Neural progenitor cell (in vitro differentiated cells): ENCODE measurements around the gene COL26A1.

Experiments
- EZH2 ChIP-seq: fragments of 200-600 bp; sonication (generic); IDR thresholded peaks from 2 replicates; pipeline ENCODE4 v1.6.1; 2017; ENCODE audit warnings: antibody characterized with exemption, mild to moderate bottlenecking, moderate library complexity
- TF ChIP-seq, protein P1 (sequence below): fragments of 200-600 bp; sonication (generic); IDR thresholded peaks from 2 replicates; pipeline ENCODE4 v1.5.1; 2017; ENCODE audit warnings: antibody characterized with exemption, mild to moderate bottlenecking

- TF ChIP-seq, protein P1, sequence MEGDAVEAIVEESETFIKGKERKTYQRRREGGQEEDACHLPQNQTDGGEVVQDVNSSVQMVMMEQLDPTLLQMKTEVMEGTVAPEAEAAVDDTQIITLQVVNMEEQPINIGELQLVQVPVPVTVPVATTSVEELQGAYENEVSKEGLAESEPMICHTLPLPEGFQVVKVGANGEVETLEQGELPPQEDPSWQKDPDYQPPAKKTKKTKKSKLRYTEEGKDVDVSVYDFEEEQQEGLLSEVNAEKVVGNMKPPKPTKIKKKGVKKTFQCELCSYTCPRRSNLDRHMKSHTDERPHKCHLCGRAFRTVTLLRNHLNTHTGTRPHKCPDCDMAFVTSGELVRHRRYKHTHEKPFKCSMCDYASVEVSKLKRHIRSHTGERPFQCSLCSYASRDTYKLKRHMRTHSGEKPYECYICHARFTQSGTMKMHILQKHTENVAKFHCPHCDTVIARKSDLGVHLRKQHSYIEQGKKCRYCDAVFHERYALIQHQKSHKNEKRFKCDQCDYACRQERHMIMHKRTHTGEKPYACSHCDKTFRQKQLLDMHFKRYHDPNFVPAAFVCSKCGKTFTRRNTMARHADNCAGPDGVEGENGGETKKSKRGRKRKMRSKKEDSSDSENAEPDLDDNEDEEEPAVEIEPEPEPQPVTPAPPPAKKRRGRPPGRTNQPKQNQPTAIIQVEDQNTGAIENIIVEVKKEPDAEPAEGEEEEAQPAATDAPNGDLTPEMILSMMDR: no peak
- no peak for TF ChIP-seq EZH2
These were observed 35.2 kb downstream of the COL26A1 start for GRCh38 chr7:101397770-101398324.
